ENCODE results near the gene UBA3.

The UBA3 gene

GRCh38 chr3:69080233-69080920 lies at the start of gene UBA3:
Gene UBA3 (minus strand): TSS chr3:69080365. CDS start chr3:69080353, 12 bp downstream.
- peak; percentile 92 for DNase-seq

GRCh38 chr3:69129531-69129930 lies 49.4 kb upstream of the UBA3 start:
- no peak for DNase-seq

- DNase-seq: no peak
Observed at GRCh38 chr3:69128509-69128908, 48.3 kb upstream of the UBA3 start.

GRCh38 chr3:69126999-69127398 lies 46.8 kb upstream of the UBA3 start:
- DNase-seq: no peak

- no peak for DNase-seq
Observed at GRCh38 chr3:69126216-69126615, 46.1 kb upstream of the UBA3 start.

GRCh38 chr3:69122403-69122802 lies 42.2 kb upstream of the UBA3 start, which contains the start of gene LMOD3:
Gene LMOD3 (minus strand): TSS chr3:69122595. CDS start chr3:69122386, 209 bp downstream.
- no peak for DNase-seq

GRCh38 chr3:69121950-69122349 lies 41.8 kb upstream of the UBA3 start:
- DNase-seq: no peak

GRCh38 chr3:69121513-69121912 lies 41.3 kb upstream of the UBA3 start:
- DNase-seq: no peak

- DNase-seq: peak; percentile 88
Observed at GRCh38 chr3:69120879-69121464, 40.8 kb upstream of the UBA3 start.

- DNase-seq: no peak
Observed at GRCh38 chr3:69119681-69120080, 39.5 kb upstream of the UBA3 start.

- DNase-seq: no peak
Observed at GRCh38 chr3:69119138-69119537, 39.0 kb upstream of the UBA3 start.

GRCh38 chr3:69118555-69118954 lies 38.4 kb upstream of the UBA3 start:
- DNase-seq: no peak

- DNase-seq: no peak
Observed at GRCh38 chr3:69116897-69117296, 36.7 kb upstream of the UBA3 start.

GRCh38 chr3:69116162-69116561 lies 36.0 kb upstream of the UBA3 start:
- DNase-seq: no peak

- DNase-seq: no peak
Observed at GRCh38 chr3:69115731-69116130, 35.6 kb upstream of the UBA3 start.

- DNase-seq: no peak
Observed at GRCh38 chr3:69113536-69113935, 33.4 kb upstream of the UBA3 start.

GRCh38 chr3:69110941-69111546 lies 30.9 kb upstream of the UBA3 start:
- DNase-seq: no peak

- no peak for DNase-seq
Observed at GRCh38 chr3:69108811-69109210, 28.6 kb upstream of the UBA3 start.

- DNase-seq: no peak
Observed at GRCh38 chr3:69107841-69108240, 27.7 kb upstream of the UBA3 start.

- no peak for DNase-seq
Observed at GRCh38 chr3:69105320-69105719, 25.2 kb upstream of the UBA3 start.

- DNase-seq: no peak
Observed at GRCh38 chr3:69104586-69104985, 24.4 kb upstream of the UBA3 start.

- no peak for DNase-seq
Observed at GRCh38 chr3:69103123-69103522, 23.0 kb upstream of the UBA3 start.

GRCh38 chr3:69102384-69102783 lies 22.2 kb upstream of the UBA3 start:
- DNase-seq: no peak

GRCh38 chr3:69099576-69099975 lies 19.4 kb upstream of the UBA3 start:
- DNase-seq: no peak
